Renal cortex interstitium (tissue), 11 donors: ENCODE results near the gene PARP15. TPM values are rescaled to one million over a fixed set of nuclear protein-coding genes. Genes with fewer than 3 reads are reported as not detected.

Experiments used
- DNase-seq, 11 donors: peaks; one replicate each; pipeline ENCODE4 v3.0.0-alpha.2; 2013; ENCODE audit warnings: low read depth in 9 of 11, low spot score in 4 of 11; ENCODE audit errors: extremely low read depth in 1 of 11
- polyA plus RNA-seq, 3 donors: library from polyadenylated mRNA; unstranded; fragments of 120-200 nt; gene quantifications; one replicate each; pipeline ENCODE4 v1.2.1, GENCODE V29; 2013; ENCODE audit not compliant: insufficient read length in 3 of 3

Gene PARP15
- polyA plus RNA-seq, 3 donors, result 0.32 to 0.58 (median 0.47) TPM

- DNase-seq, result no peak
Measured at GRCh38 chr3:122603056-122603455, 25.6 kb downstream of the PARP15 start.

- DNase-seq, result no peak
Measured at GRCh38 chr3:122606330-122606729, 28.9 kb downstream of the PARP15 start.

GRCh38 chr3:122608916-122609315, 31.5 kb downstream of the PARP15 start:
- no peak for DNase-seq

GRCh38 chr3:122609798-122610559, 32.5 kb downstream of the PARP15 start:
- DNase-seq, result no peak

GRCh38 chr3:122612696-122613095, 35.2 kb downstream of the PARP15 start:
- no peak for DNase-seq

GRCh38 chr3:122615303-122615702, 37.9 kb downstream of the PARP15 start:
- no peak for DNase-seq

GRCh38 chr3:122618614-122619013, 41.2 kb downstream of the PARP15 start:
- DNase-seq, result no peak

GRCh38 chr3:122619040-122619439, 41.6 kb downstream of the PARP15 start:
- peak in 1 of 11 donors; percentile 20 for DNase-seq

- DNase-seq, result no peak
Measured at GRCh38 chr3:122620399-122620798, 42.9 kb downstream of the PARP15 start.

GRCh38 chr3:122621112-122621511, 43.7 kb downstream of the PARP15 start:
- peak in 4 of 11 donors; percentile 15 to 24 (median 16) for DNase-seq

GRCh38 chr3:122623031-122623829, 45.8 kb downstream of the PARP15 start:
- DNase-seq, result no peak

GRCh38 chr3:122626515-122627180, 49.2 kb downstream of the PARP15 start:
- DNase-seq, result no peak

- DNase-seq, result no peak
Measured at GRCh38 chr3:122627301-122627700, 49.9 kb downstream of the PARP15 start.

GRCh38 chr3:122628567-122628966, 51.1 kb downstream of the PARP15 start:
- no peak for DNase-seq

GRCh38 chr3:122629763-122630162, 52.3 kb downstream of the PARP15 start:
- no peak for DNase-seq

- DNase-seq, result no peak
Measured at GRCh38 chr3:122635789-122636188, 58.3 kb downstream of the PARP15 start.

GRCh38 chr3:122636697-122637096, 59.2 kb downstream of the PARP15 start:
- DNase-seq, result no peak

- no peak for DNase-seq
Measured at GRCh38 chr3:122640437-122640999, 63.1 kb downstream of the PARP15 start.

GRCh38 chr3:122642935-122643334, 65.5 kb downstream of the PARP15 start:
- DNase-seq, result no peak
